Measurements from ENCODE around the gene VPS26C.

DNA sequence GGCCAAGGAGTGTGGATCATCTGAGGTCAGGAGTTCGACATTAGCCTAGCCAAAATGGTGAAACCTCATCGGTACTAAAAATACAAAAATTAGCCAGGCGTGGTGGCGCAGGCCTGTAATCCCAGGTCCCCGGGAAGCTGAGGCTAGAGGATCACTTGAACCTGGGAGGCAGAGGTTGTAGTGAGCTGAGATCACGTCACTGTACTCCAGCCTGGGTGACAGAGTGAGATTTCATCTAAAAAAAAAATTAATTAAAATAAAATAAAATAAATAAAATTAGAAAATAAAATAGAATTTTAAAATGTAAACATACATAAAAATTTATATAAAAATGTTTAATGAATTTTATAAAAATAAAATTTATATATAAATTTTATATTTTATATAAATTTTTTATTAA, 5.8 kb upstream of the VPS26C start:
- TF ChIP-seq, protein P1, sequence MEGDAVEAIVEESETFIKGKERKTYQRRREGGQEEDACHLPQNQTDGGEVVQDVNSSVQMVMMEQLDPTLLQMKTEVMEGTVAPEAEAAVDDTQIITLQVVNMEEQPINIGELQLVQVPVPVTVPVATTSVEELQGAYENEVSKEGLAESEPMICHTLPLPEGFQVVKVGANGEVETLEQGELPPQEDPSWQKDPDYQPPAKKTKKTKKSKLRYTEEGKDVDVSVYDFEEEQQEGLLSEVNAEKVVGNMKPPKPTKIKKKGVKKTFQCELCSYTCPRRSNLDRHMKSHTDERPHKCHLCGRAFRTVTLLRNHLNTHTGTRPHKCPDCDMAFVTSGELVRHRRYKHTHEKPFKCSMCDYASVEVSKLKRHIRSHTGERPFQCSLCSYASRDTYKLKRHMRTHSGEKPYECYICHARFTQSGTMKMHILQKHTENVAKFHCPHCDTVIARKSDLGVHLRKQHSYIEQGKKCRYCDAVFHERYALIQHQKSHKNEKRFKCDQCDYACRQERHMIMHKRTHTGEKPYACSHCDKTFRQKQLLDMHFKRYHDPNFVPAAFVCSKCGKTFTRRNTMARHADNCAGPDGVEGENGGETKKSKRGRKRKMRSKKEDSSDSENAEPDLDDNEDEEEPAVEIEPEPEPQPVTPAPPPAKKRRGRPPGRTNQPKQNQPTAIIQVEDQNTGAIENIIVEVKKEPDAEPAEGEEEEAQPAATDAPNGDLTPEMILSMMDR (IDR thresholded peaks at IDR 0.05 in 8 of 11, conservative IDR thresholded peaks at IDR 0.05 in 3 of 11), result no peak
- TF ChIP-seq POLR2A (IDR thresholded peaks at IDR 0.05), result no peak
